SJSA1 (cell line): ENCODE measurements around the gene BRD4. TPM values are rescaled to one million over a fixed set of nuclear protein-coding genes. Genes with fewer than 3 reads are reported as not detected.

Experiments
- DNase-seq, 2 experiments: peaks; one replicate each; pipeline ENCODE4 v3.0.0-alpha.2; 2015 to 2020; ENCODE audit warnings: low spot score in 2 of 2, low read depth in 1 of 2
- H3K27ac ChIP-seq: fragments of 250-450 bp; sonication (Bioruptor Pico); 2 replicates; pipeline ENCODE4 v1.5.1; 2020; ENCODE audit warnings: mild to moderate bottlenecking, moderate library complexity
- H3K27me3 ChIP-seq: fragments of 250-450 bp; sonication (Bioruptor Pico); replicated peaks from 2 replicates; pipeline ENCODE4 v1.5.1; 2020; ENCODE audit warnings: mild to moderate bottlenecking, moderate library complexity
- H3K36me3 ChIP-seq: fragments of 250-450 bp; sonication (Bioruptor Pico); 2 replicates; pipeline ENCODE4 v1.5.1; 2020; ENCODE audit warnings: mild to moderate bottlenecking
- H3K4me1 ChIP-seq: fragments of 250-450 bp; sonication (Bioruptor Pico); replicated peaks from 2 replicates; pipeline ENCODE4 v1.6.1; 2021; ENCODE audit warnings: mild to moderate bottlenecking
- H3K4me3 ChIP-seq: fragments of 250-450 bp; sonication (Bioruptor Pico); 2 replicates; pipeline ENCODE4 v1.5.1; 2020; ENCODE audit warnings: mild to moderate bottlenecking
- H3K9me3 ChIP-seq: fragments of 250-450 bp; sonication (Bioruptor Pico); replicated peaks from 2 replicates; pipeline ENCODE4 v1.5.1; 2020; ENCODE audit warnings: mild to moderate bottlenecking
- total RNA-seq: library from RNA; depleted of rRNA; stranded (reverse); fragments of >200 nt; shearing (Covaris generic); gene quantifications from 2 replicates; pipeline ENCODE4 v1.2.3, GENCODE V29; 2014; rRNA removed

Gene BRD4
- total RNA-seq, result 14.5 and 15.8 TPM in 2 replicates

DNA sequence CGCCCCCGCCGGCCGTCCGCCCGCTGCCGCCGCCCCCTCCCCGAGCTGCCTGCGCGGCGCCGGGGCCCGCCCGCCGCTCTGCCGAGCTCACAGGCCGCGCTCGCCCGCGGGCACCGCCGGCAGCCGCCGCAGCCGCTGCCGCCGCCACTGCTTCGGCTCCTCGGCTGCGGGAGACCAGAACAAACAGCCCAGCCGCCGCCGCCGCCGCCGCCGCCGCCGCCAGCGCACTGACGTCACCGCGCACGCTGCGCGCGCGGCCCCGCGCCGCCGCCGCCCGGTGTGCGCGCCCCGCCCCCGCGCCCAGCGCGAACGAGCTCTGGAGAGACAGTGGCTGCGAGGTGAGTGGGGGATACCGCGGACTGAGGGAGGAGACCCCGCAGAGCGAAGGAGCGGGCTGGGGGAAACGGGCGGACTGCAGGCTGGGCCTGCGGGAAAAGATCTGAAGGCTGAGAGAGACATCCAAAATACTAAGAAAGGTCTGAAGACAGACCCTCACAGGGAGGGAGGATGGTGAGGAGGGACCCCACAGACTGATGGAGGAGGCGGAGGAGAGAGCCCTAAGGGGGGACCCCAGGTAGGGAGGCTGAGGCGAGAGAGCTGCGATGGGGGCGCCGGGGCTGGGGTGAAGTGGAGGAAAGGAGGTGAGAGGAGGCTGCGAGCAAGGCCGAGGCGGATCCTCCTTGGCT, at the start of gene BRD4:
BRD4 (minus strand) TSS at position 229 of the 686 bp plus-strand sequence. CDS start 59,440 bp downstream, outside the sequence.
- DNase-seq, result peak; percentile 47 to 60
- H3K27me3 ChIP-seq, result no peaks in the 10 kb centered on the region
- H3K4me1 ChIP-seq, result peaks cover 55% of the 10 kb centered on the region

GRCh38 chr19:15381864-15382263, 49.5 kb upstream of the BRD4 start:
- Histone ChIP-seq H3K9me3 (no peaks in the 10 kb centered on the region), H3K4me3 (no peak overlapping the region), H3K27ac (no peak overlapping the region), H3K36me3 (peaks cover 42% of the 10 kb centered on the region), H3K4me1 (peaks cover 23% of the 10 kb centered on the region), H3K27me3 (no peaks in the 10 kb centered on the region)
- no peak for DNase-seq

More for the DNA sequence above, at the start of gene BRD4:
- H3K9me3 ChIP-seq, result 0 out of 2 replicates have a peak, but pooled peaks cover 2% of the 10 kb centered on the region
- peaks cover 25% of the 10 kb centered on the region for H3K36me3 ChIP-seq
- H3K4me3 ChIP-seq, result peak within 1 kb of the TSS; percentile 95
- peak within 1 kb of the TSS; percentile 99 for H3K27ac ChIP-seq

- H3K27me3 ChIP-seq, result no peaks in the 10 kb centered on the region
- DNase-seq, result no peak
- H3K4me3 ChIP-seq, result no peak overlapping the region
- H3K36me3 ChIP-seq, result peaks cover 42% of the 10 kb centered on the region
- H3K27ac ChIP-seq, result no peak overlapping the region
- no peaks in the 10 kb centered on the region for H3K9me3 ChIP-seq
- H3K4me1 ChIP-seq, result peaks cover 26% of the 10 kb centered on the region
Observed at GRCh38 chr19:15381429-15381828, 49.1 kb upstream of the BRD4 start.

DNA sequence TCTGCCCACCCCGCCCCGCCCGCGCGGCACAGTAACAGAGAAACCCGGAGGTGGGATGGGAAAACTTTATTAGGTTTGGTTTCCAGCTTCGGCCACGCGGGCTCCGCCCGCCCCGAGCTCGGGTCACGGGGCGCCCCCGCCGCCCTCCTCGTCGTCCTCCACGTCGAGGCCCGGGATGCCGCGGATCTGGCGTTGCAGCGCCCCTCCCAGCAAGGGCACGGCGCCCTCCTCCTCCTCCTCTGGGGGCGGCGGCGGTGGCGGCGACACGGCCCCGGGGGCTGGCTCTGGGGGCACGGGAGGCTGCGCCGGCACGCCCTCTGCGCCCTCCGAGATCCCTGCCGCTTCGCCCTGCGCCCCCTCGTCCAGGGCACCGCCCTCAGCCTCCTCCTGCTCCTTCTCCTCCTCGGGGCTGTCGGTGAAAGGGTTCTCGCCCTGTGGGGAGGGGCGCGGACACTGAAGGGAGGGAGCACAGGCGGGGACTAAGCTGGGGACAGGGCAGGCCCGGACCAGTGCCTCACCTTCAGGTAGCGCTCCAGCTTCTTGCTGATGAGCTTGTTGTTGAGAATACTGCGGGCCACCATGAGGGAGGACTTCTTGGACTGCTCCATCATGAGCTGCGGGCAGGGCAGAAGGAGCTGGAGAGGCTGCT, 47.8 kb upstream of the BRD4 start:
- no peak for DNase-seq
- peaks cover 46% of the 10 kb centered on the region for H3K36me3 ChIP-seq

DNA sequence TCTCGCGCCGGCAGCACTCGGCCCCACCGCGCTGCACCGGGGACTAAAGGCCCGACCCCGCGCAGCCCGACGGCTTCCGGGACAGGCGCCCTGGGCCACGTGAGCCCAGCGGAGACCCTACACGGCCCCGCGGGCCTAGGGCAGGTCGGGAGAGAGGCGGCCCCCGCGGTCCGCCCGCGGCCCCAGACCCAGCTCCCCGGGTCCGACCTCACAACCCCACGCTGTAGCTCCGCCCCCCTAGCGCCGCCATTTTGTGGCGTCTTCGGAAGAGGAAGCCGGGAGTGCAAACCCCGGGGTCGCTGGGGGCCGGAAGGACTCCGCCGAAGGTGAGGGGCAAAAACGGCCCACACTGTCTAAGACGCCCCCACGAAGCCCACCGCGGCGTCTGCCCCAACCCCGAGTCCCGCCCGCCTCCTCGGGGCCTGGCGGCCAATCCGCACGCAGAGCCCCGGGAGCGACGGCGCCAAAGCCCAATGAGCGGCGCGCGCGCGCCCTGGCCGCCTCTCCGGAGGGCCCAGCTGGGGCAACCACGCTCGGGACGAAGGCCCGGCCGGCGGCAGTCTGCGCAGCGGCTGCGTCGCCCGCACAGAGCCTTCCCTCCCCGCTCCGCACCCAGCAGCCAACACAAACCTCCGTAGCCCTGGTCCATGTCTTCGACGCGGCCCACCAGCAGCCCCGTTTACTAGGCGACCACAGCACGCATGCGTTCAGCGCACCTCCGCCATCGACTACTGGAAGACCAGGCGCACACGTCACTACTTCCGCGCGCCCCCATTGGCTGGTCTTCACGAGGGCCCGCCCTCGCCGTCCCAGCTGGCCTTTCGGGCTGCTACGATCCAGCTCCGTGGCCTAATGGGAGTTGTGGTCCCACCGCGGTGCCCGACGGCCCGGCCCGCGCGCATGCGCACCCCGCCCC, 47.0 kb upstream of the BRD4 start, which contains the start of gene AKAP8:
AKAP8 (minus strand) TSS at position 705 of the 916 bp plus-strand sequence; CDS start at position 649, 56 bp downstream.
- peak within 1 kb of the TSS; percentile 97 for H3K4me3 ChIP-seq
- peak; percentile 98 to 99 for DNase-seq
- H3K9me3 ChIP-seq, result no peaks in the 10 kb centered on the region
- peak within 1 kb of the TSS; percentile 93 for H3K27ac ChIP-seq
- H3K27me3 ChIP-seq, result no peaks in the 10 kb centered on the region
- H3K4me1 ChIP-seq, result peaks cover 26% of the 10 kb centered on the region
- peaks cover 54% of the 10 kb centered on the region for H3K36me3 ChIP-seq

More for the DNA sequence above, 47.8 kb upstream of the BRD4 start:
- Histone ChIP-seq H3K9me3 (no peaks in the 10 kb centered on the region), H3K4me3 (peak overlapping the region; percentile 97), H3K4me1 (peaks cover 26% of the 10 kb centered on the region), H3K27me3 (no peaks in the 10 kb centered on the region), H3K27ac (peak overlapping the region; percentile 36)

DNA sequence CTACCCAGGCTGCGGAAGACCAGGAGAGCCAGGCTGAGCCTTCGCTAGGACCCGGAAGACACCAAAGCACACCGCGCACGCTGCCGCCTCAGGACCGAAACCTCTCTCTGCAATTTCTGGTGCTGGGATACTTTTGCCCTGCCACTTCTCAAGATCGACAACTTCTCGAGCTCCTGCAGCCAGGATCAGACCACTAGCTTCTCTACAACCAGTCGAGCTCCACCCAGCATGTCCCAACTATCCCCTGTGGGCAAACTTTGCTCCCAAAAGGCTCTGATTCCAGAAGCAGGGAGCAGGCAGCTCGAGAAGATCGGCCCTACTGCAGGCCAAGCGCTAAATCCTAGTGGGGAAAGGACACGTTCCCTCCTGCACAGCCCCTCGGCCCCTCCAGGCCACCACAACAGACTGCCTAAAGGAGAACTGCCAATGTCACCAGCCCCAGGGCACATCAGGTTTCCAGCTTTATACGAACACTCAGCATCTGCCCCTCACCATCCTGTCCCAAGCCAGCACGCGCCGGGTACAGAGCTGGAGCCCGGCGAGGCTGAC, 46.3 kb upstream of the BRD4 start:
- Histone ChIP-seq H3K9me3 (no peaks in the 10 kb centered on the region), H3K27me3 (no peaks in the 10 kb centered on the region), H3K4me3 (peak overlapping the region; percentile 97), H3K4me1 (peaks cover 26% of the 10 kb centered on the region), H3K36me3 (peaks cover 61% of the 10 kb centered on the region), H3K27ac (peak overlapping the region; percentile 93)
- peak in 1 of 2 experiments; percentile 59 for DNase-seq

DNA sequence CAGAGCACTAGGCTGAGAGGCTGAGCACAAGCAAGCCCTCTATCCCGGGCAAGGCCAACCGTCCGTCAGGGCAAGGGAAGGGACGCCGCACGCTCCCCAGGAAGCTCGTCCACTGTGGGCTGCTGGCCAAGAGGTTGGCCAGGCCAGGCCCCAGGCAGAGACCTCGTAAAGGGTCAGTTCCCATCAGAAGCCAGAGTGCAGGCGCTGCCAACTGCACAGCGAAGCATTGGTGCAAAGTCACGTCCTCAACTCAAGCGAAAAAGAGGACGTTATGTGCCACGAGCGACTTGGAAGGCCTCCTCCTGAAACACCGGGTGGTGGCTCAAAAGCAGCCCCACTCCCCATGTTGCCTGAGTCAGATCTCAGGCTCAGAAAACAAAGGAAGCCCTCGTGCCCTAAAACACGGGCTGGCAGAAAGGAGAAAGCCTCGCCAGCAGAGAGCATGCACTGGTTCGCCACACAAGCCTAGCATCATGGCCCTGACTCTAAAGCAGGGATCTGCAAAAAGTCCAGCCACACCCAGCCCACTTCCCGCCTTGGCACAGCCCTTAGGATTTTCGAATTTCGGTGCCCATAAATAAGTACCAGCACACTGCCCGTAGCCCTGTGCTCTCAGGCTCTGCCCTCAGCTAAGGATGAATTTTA, 42.6 kb upstream of the BRD4 start:
- H3K9me3 ChIP-seq, result no peaks in the 10 kb centered on the region
- DNase-seq, result no peak
- H3K27ac ChIP-seq, result no peak overlapping the region
- H3K4me1 ChIP-seq, result peaks cover 18% of the 10 kb centered on the region
- no peak overlapping the region for H3K4me3 ChIP-seq
- no peaks in the 10 kb centered on the region for H3K27me3 ChIP-seq
- peaks cover 75% of the 10 kb centered on the region for H3K36me3 ChIP-seq

DNA sequence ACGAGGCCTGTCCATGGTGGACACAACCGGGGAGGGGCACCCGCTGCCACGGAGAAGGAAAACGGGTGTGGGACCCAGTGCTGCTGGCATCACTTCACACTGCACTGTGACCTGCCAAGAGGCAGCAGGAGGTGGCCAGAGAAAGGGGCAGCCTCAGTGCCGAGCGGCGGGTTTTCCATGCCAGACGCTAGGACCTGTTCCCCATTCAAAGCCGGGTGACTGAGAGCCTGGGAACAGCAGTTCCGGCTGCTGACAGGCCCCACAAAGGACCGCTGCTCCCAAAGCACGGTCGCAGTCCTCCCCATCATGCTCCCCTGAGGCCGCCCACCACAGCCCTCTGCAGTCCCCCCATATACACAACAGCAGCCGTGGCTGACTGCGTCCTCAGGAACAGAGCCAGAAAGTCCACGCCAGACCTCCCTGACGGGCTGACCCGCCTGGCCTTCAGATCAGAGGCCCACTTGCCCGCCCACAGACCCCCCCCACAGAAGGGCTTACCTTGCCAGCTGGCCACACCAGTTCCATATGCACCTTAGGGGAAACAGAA, 41.8 kb upstream of the BRD4 start:
- H3K27ac ChIP-seq, result no peak overlapping the region
- H3K36me3 ChIP-seq, result peaks cover 77% of the 10 kb centered on the region
- H3K9me3 ChIP-seq, result no peaks in the 10 kb centered on the region
- no peak overlapping the region for H3K4me3 ChIP-seq
- no peaks in the 10 kb centered on the region for H3K27me3 ChIP-seq
- peaks cover 18% of the 10 kb centered on the region for H3K4me1 ChIP-seq
- DNase-seq, result no peak

- H3K4me3 ChIP-seq, result no peak overlapping the region
- H3K9me3 ChIP-seq, result no peaks in the 10 kb centered on the region
- H3K4me1 ChIP-seq, result peaks cover 18% of the 10 kb centered on the region
- H3K27me3 ChIP-seq, result no peaks in the 10 kb centered on the region
- peaks cover 79% of the 10 kb centered on the region for H3K36me3 ChIP-seq
- H3K27ac ChIP-seq, result no peak overlapping the region
- no peak for DNase-seq
Observed at GRCh38 chr19:15373644-15374043, 41.3 kb upstream of the BRD4 start.

GRCh38 chr19:15372891-15373301, 40.6 kb upstream of the BRD4 start:
- H3K27ac ChIP-seq, result no peak overlapping the region
- no peaks in the 10 kb centered on the region for H3K27me3 ChIP-seq
- no peak overlapping the region for H3K4me3 ChIP-seq
- peaks cover 87% of the 10 kb centered on the region for H3K36me3 ChIP-seq
- no peaks in the 10 kb centered on the region for H3K9me3 ChIP-seq
- DNase-seq, result no peak
- H3K4me1 ChIP-seq, result peaks cover 14% of the 10 kb centered on the region

DNA sequence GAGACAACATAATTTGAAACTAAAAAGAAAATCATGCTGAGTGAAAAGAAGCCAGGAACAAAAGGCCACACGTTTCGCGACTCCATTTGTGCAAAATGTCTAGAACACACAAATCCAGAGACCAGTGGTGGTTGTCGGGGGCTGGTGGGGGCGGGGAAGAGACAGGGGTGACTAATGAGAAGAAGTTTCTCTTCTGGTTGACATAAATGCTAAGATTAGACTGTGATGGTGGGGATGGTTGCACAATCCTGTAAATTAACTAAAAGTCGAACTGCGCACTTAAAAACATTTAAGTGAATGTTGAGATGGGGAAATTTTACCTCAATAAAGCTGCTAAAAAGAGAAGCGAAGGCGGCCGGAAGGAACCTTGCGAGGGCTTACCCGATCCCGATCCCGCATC, 40.1 kb upstream of the BRD4 start:
- Histone ChIP-seq H3K36me3 (peaks cover 91% of the 10 kb centered on the region), H3K27ac (no peak overlapping the region), H3K4me3 (no peak overlapping the region), H3K4me1 (peaks cover 10% of the 10 kb centered on the region), H3K9me3 (no peaks in the 10 kb centered on the region), H3K27me3 (no peaks in the 10 kb centered on the region)
- DNase-seq, result no peak

GRCh38 chr19:15371786-15372380, 39.5 kb upstream of the BRD4 start:
- no peak overlapping the region for H3K27ac ChIP-seq
- peaks cover 4% of the 10 kb centered on the region for H3K4me1 ChIP-seq
- H3K4me3 ChIP-seq, result no peak overlapping the region
- H3K9me3 ChIP-seq, result no peaks in the 10 kb centered on the region
- no peak for DNase-seq
- H3K27me3 ChIP-seq, result no peaks in the 10 kb centered on the region
- H3K36me3 ChIP-seq, result peaks cover 94% of the 10 kb centered on the region
